Measurements from ENCODE around the gene DRAM1. TPM values are rescaled to one million over a fixed set of nuclear protein-coding genes. Genes with fewer than 3 reads are reported as not detected.

DRAM1 gene
- total and polyA plus RNA-seq, 2 of the 4 experiments (the other 2 are of a cell fraction) = 20.0 to 27.2 TPM

GRCh38 chr12:101920906-101921305 lies 43.5 kb downstream of the DRAM1 start:
- Histone ChIP-seq H4K20me1 (ENCODE audit: insufficient read depth, low read length) (no peaks in the 10 kb centered on the region; the same call in 1 of the 2 replicates), H3K79me1 (ENCODE audit: low read depth in 1 of 2, low read length in 2 of 2) (peaks cover 3 to 27% of the 10 kb centered on the region in 2 experiments; a peak in 2 of 4 replicates), H3K27ac (ENCODE audit: insufficient read depth, low read length) (peak overlapping the region; percentile 35; the same call in 1 of the 2 replicates), H3K9ac (ENCODE audit: low read depth, low read length) (no peak overlapping the region), H3K4me1 (ENCODE audit: control insufficient read depth, insufficient read depth, low read length) (peaks cover 18% of the 10 kb centered on the region), H3K18ac (ENCODE audit: low read depth, low read length) (no peak overlapping the region), H2BK15ac (ENCODE audit: low read depth, low read length) (no peak overlapping the region), H3K27me3 (ENCODE audit: control insufficient read depth, insufficient read depth, low read length) (no peaks in the 10 kb centered on the region), H3K36me3 (ENCODE audit: control insufficient read depth, insufficient read depth, low read length) (peaks cover 12% of the 10 kb centered on the region), H2AK9ac (replicated peaks; ENCODE audit: low read depth, low read length, poor library complexity) (no peak overlapping the region), H4K5ac (ENCODE audit: low read depth, low read length) (no peak overlapping the region), H3K4me3 (ENCODE audit: insufficient read depth, low read depth, low read length) (no peak overlapping the region), H3K23ac (ENCODE audit: low read depth, low read length) (no peak overlapping the region), H2BK5ac (ENCODE audit: low read depth, low read length, poor library complexity, severe bottlenecking) (peak overlapping the region; percentile 80), H3K4ac (ENCODE audit: low read depth, low read length) (peak overlapping the region; percentile 62; the same call in 1 of the 2 replicates), H2BK20ac (ENCODE audit: low read depth, low read length) (no peak overlapping the region), H4K8ac (ENCODE audit: low read depth in 2 of 2, low read length in 2 of 2) (no peak overlapping the region), H3K14ac (replicated peaks; ENCODE audit: low read depth, low read length) (no peak overlapping the region), H3K9me3 (ENCODE audit: control insufficient read depth, insufficient read depth, low read length) (no peaks in the 10 kb centered on the region), H3K4me2 (ENCODE audit: low read depth, low read length) (peak overlapping the region; percentile 6; the same call in 1 of the 2 replicates), H2AK5ac (ENCODE audit: low read depth, low read length) (no peak overlapping the region; the same call in 1 of the 2 replicates), H2BK120ac (ENCODE audit: low read depth, low read length) (peak overlapping the region; percentile 32; the same call in 1 of the 2 replicates), H3K56ac (ENCODE audit: extremely low read depth, insufficient read depth, low read length) (no peak overlapping the region), H4K91ac (ENCODE audit: insufficient read depth, low read depth, low read length) (no peak overlapping the region), H3K9me1 (ENCODE audit: insufficient read depth, low read length) (peaks cover 16% of the 10 kb centered on the region), H2AFZ (replicated peaks; ENCODE audit: low read length, poor library complexity) (no peak overlapping the region)
- CTCF ChIA-PET = no interaction called here
- in situ Hi-C loops (cut with MboI; ENCODE audit: low sequenced_read_pairs) = no loop called here
- ATAC-seq (ENCODE audit: low read depth) = no peak
- intact Hi-C loops (cut with micrococcal nuclease) = no loop called here
- WGBS, 2 experiments (ENCODE audit: extremely low coverage in 2 of 2, insufficient read length in 1 of 2) = 100% methylated on average over 1 of the region's 2 CpGs; no CpG with 5 or more reads in 1 of the 2 experiments
- dilution Hi-C loops (cut with HindIII; ENCODE audit: low sequenced_read_pairs, unreplicated experiment) = no loop called here
- DNase-seq = peak; percentile 56
- BruUV-seq (replicated peaks) = no TSS peak
- TF ChIP-seq NFE2L2 (IDR thresholded peaks at IDR 0.05; ENCODE audit: low read depth, low read length) = no peak
- no peak for TF ChIP-seq MAZ (IDR thresholded peaks at IDR 0.05; ENCODE audit: borderline replicate concordance, low read depth, low read length)
- no peak for TF ChIP-seq CTCF (conservative IDR thresholded peaks at IDR 0.05; ENCODE audit: low read depth, low read length)
- TF ChIP-seq BHLHE40 (IDR thresholded peaks at IDR 0.05; ENCODE audit: low read depth, low read length) = no peak
- TF ChIP-seq RFX5 (IDR thresholded peaks at IDR 0.05; ENCODE audit: low read depth, low read length) = no peak
- TF ChIP-seq CHD1 (IDR thresholded peaks at IDR 0.05; ENCODE audit: low read depth, low read length) = no peak
- TF ChIP-seq FOS (IDR thresholded peaks at IDR 0.05; ENCODE audit: low read depth, low read length) = no peak
- TF ChIP-seq CEBPB (IDR thresholded peaks at IDR 0.05; ENCODE audit: low read depth, low read length) = no peak
- no peak for TF ChIP-seq MAFK (IDR thresholded peaks at IDR 0.05; ENCODE audit: low read depth, low read length)
- TF ChIP-seq USF2 (IDR thresholded peaks at IDR 0.05; ENCODE audit: low read depth, low read length) = no peak
- no peak for TF ChIP-seq POLR2A (IDR thresholded peaks at IDR 0.05; ENCODE audit: low read depth, low read length)
- no peak for TF ChIP-seq RAD21 (IDR thresholded peaks at IDR 0.05; ENCODE audit: low read length)
- no peak for TF ChIP-seq MXI1 (IDR thresholded peaks at IDR 0.05; ENCODE audit: borderline replicate concordance, low read depth, low read length)
- TF ChIP-seq SMC3 (IDR thresholded peaks at IDR 0.05; ENCODE audit: low read depth, low read length) = no peak
- TF ChIP-seq RCOR1 (IDR thresholded peaks at IDR 0.05; ENCODE audit: insufficient replicate concordance, low read length) = no peak
- POLR2A ChIA-PET (ENCODE audit: unreplicated experiment) = no interaction called here

Data from IMR-90 (cell line).